Measurements from ENCODE around the gene MED13L.
"Not testable (repeated sequence)": the region's sequence is repeated elsewhere in the genome, so short reads cannot be mapped to it uniquely, and the experiment has no call there.

The MED13L gene

GRCh38 chr12:115976829-115977228, 300.7 kb downstream of the MED13L start:
- not testable (repeated sequence) for H3K27me3 ChIP-seq (ENCODE audit: control insufficient read depth, insufficient read depth, low read length); H3K9me3 ChIP-seq (ENCODE audit: control insufficient read depth, insufficient read depth, low read length); H3K36me3 ChIP-seq (ENCODE audit: control insufficient read depth, insufficient read depth, low read length); H3K9ac ChIP-seq (ENCODE audit: low read depth, low read length); H3K4me1 ChIP-seq (ENCODE audit: control insufficient read depth, insufficient read depth, low read length); H3K4me3 ChIP-seq (ENCODE audit: low read depth, low read length)

- Histone ChIP-seq H3K9me3 (ENCODE audit: control insufficient read depth, insufficient read depth, low read length) (no peaks in the 10 kb centered on the region), H3K9ac (ENCODE audit: low read depth, low read length) (no peak overlapping the region), H3K36me3 (ENCODE audit: control insufficient read depth, insufficient read depth, low read length) (peaks cover 2% of the 10 kb centered on the region), H3K27me3 (ENCODE audit: control insufficient read depth, insufficient read depth, low read length) (no peaks in the 10 kb centered on the region), H3K4me3 (ENCODE audit: low read depth, low read length) (no peak overlapping the region), H3K4me1 (ENCODE audit: control insufficient read depth, insufficient read depth, low read length) (no peaks in the 10 kb centered on the region)
Measured at GRCh38 chr12:115975411-115975810, 302.1 kb downstream of the MED13L start.

- H3K36me3 ChIP-seq (ENCODE audit: control insufficient read depth, insufficient read depth, low read length) = peaks cover 4% of the 10 kb centered on the region
- H3K4me1 ChIP-seq (ENCODE audit: control insufficient read depth, insufficient read depth, low read length) = no peaks in the 10 kb centered on the region
- no peak overlapping the region for H3K4me3 ChIP-seq (ENCODE audit: low read depth, low read length)
- H3K9ac ChIP-seq (ENCODE audit: low read depth, low read length) = no peak overlapping the region
- no peaks in the 10 kb centered on the region for H3K9me3 ChIP-seq (ENCODE audit: control insufficient read depth, insufficient read depth, low read length)
- H3K27me3 ChIP-seq (ENCODE audit: control insufficient read depth, insufficient read depth, low read length) = no peaks in the 10 kb centered on the region
Measured at GRCh38 chr12:115973968-115974724, 303.3 kb downstream of the MED13L start.

- no peak overlapping the region for H3K9ac ChIP-seq (ENCODE audit: low read depth, low read length)
- H3K27me3 ChIP-seq (ENCODE audit: control insufficient read depth, insufficient read depth, low read length) = no peaks in the 10 kb centered on the region
- no peak overlapping the region for H3K4me3 ChIP-seq (ENCODE audit: low read depth, low read length)
- H3K36me3 ChIP-seq (ENCODE audit: control insufficient read depth, insufficient read depth, low read length) = peaks cover 4% of the 10 kb centered on the region
- H3K9me3 ChIP-seq (ENCODE audit: control insufficient read depth, insufficient read depth, low read length) = no peaks in the 10 kb centered on the region
- no peaks in the 10 kb centered on the region for H3K4me1 ChIP-seq (ENCODE audit: control insufficient read depth, insufficient read depth, low read length)
Measured at GRCh38 chr12:115973066-115973465, 304.4 kb downstream of the MED13L start.

GRCh38 chr12:115972241-115972640, 305.3 kb downstream of the MED13L start:
- peaks cover 4% of the 10 kb centered on the region for H3K36me3 ChIP-seq (ENCODE audit: control insufficient read depth, insufficient read depth, low read length)
- H3K27me3 ChIP-seq (ENCODE audit: control insufficient read depth, insufficient read depth, low read length) = no peaks in the 10 kb centered on the region
- no peaks in the 10 kb centered on the region for H3K9me3 ChIP-seq (ENCODE audit: control insufficient read depth, insufficient read depth, low read length)
- no peak overlapping the region for H3K4me3 ChIP-seq (ENCODE audit: low read depth, low read length)
- H3K9ac ChIP-seq (ENCODE audit: low read depth, low read length) = no peak overlapping the region
- H3K4me1 ChIP-seq (ENCODE audit: control insufficient read depth, insufficient read depth, low read length) = no peaks in the 10 kb centered on the region

- peaks cover 4% of the 10 kb centered on the region for H3K36me3 ChIP-seq (ENCODE audit: control insufficient read depth, insufficient read depth, low read length)
Measured at GRCh38 chr12:115968211-115968610, 309.3 kb downstream of the MED13L start.

GRCh38 chr12:115966376-115966775, 311.1 kb downstream of the MED13L start:
- Histone ChIP-seq H3K36me3 (ENCODE audit: control insufficient read depth, insufficient read depth, low read length) (peaks cover 4% of the 10 kb centered on the region), H3K4me1 (ENCODE audit: control insufficient read depth, insufficient read depth, low read length) (no peaks in the 10 kb centered on the region), H3K27me3 (ENCODE audit: control insufficient read depth, insufficient read depth, low read length) (no peaks in the 10 kb centered on the region), H3K9me3 (ENCODE audit: control insufficient read depth, insufficient read depth, low read length) (no peaks in the 10 kb centered on the region), H3K9ac (ENCODE audit: low read depth, low read length) (no peak overlapping the region), H3K4me3 (ENCODE audit: low read depth, low read length) (no peak overlapping the region)

More at GRCh38 chr12:115968211-115968610, 309.3 kb downstream of the MED13L start:
- Histone ChIP-seq H3K4me3 (ENCODE audit: low read depth, low read length) (no peak overlapping the region), H3K4me1 (ENCODE audit: control insufficient read depth, insufficient read depth, low read length) (no peaks in the 10 kb centered on the region), H3K9me3 (ENCODE audit: control insufficient read depth, insufficient read depth, low read length) (no peaks in the 10 kb centered on the region), H3K27me3 (ENCODE audit: control insufficient read depth, insufficient read depth, low read length) (no peaks in the 10 kb centered on the region), H3K9ac (ENCODE audit: low read depth, low read length) (no peak overlapping the region)

GRCh38 chr12:115964626-115965025, 312.9 kb downstream of the MED13L start:
- H3K4me3 ChIP-seq (ENCODE audit: low read depth, low read length) = no peak overlapping the region
- no peaks in the 10 kb centered on the region for H3K27me3 ChIP-seq (ENCODE audit: control insufficient read depth, insufficient read depth, low read length)
- H3K36me3 ChIP-seq (ENCODE audit: control insufficient read depth, insufficient read depth, low read length) = no peaks in the 10 kb centered on the region
- H3K9me3 ChIP-seq (ENCODE audit: control insufficient read depth, insufficient read depth, low read length) = no peaks in the 10 kb centered on the region
- H3K4me1 ChIP-seq (ENCODE audit: control insufficient read depth, insufficient read depth, low read length) = no peaks in the 10 kb centered on the region
- H3K9ac ChIP-seq (ENCODE audit: low read depth, low read length) = no peak overlapping the region

- Histone ChIP-seq H3K9ac (ENCODE audit: low read depth, low read length) (no peak overlapping the region), H3K4me3 (ENCODE audit: low read depth, low read length) (no peak overlapping the region), H3K27me3 (ENCODE audit: control insufficient read depth, insufficient read depth, low read length) (no peaks in the 10 kb centered on the region), H3K9me3 (ENCODE audit: control insufficient read depth, insufficient read depth, low read length) (no peaks in the 10 kb centered on the region), H3K4me1 (ENCODE audit: control insufficient read depth, insufficient read depth, low read length) (no peaks in the 10 kb centered on the region), H3K36me3 (ENCODE audit: control insufficient read depth, insufficient read depth, low read length) (no peaks in the 10 kb centered on the region)
Measured at GRCh38 chr12:115964214-115964613, 313.3 kb downstream of the MED13L start.

GRCh38 chr12:115962216-115962615, 315.3 kb downstream of the MED13L start:
- Histone ChIP-seq H3K9ac (ENCODE audit: low read depth, low read length) (no peak overlapping the region), H3K36me3 (ENCODE audit: control insufficient read depth, insufficient read depth, low read length) (no peaks in the 10 kb centered on the region)

GRCh38 chr12:115960868-115961802, 316.4 kb downstream of the MED13L start:
- Histone ChIP-seq H3K27me3 (ENCODE audit: control insufficient read depth, insufficient read depth, low read length) (no peaks in the 10 kb centered on the region), H3K4me1 (ENCODE audit: control insufficient read depth, insufficient read depth, low read length) (no peaks in the 10 kb centered on the region), H3K9me3 (ENCODE audit: control insufficient read depth, insufficient read depth, low read length) (no peaks in the 10 kb centered on the region), H3K4me3 (ENCODE audit: low read depth, low read length) (no peak overlapping the region), H3K9ac (ENCODE audit: low read depth, low read length) (no peak overlapping the region), H3K36me3 (ENCODE audit: control insufficient read depth, insufficient read depth, low read length) (no peaks in the 10 kb centered on the region)

More at GRCh38 chr12:115962216-115962615, 315.3 kb downstream of the MED13L start:
- Histone ChIP-seq H3K9me3 (ENCODE audit: control insufficient read depth, insufficient read depth, low read length) (no peaks in the 10 kb centered on the region), H3K27me3 (ENCODE audit: control insufficient read depth, insufficient read depth, low read length) (no peaks in the 10 kb centered on the region), H3K4me1 (ENCODE audit: control insufficient read depth, insufficient read depth, low read length) (no peaks in the 10 kb centered on the region), H3K4me3 (ENCODE audit: low read depth, low read length) (no peak overlapping the region)

Data from iPS-15b (cell line).